Suppressor macrophage treated with lipopolysaccharide for 1 hour (primary cell): ENCODE data around the gene RAB11FIP4.

Source experiments
- DNase-seq, 3 donors: peaks; one replicate each; pipeline ENCODE4 v3.0.0-alpha.2; 2020 to 2022

Gene RAB11FIP4

DNA sequence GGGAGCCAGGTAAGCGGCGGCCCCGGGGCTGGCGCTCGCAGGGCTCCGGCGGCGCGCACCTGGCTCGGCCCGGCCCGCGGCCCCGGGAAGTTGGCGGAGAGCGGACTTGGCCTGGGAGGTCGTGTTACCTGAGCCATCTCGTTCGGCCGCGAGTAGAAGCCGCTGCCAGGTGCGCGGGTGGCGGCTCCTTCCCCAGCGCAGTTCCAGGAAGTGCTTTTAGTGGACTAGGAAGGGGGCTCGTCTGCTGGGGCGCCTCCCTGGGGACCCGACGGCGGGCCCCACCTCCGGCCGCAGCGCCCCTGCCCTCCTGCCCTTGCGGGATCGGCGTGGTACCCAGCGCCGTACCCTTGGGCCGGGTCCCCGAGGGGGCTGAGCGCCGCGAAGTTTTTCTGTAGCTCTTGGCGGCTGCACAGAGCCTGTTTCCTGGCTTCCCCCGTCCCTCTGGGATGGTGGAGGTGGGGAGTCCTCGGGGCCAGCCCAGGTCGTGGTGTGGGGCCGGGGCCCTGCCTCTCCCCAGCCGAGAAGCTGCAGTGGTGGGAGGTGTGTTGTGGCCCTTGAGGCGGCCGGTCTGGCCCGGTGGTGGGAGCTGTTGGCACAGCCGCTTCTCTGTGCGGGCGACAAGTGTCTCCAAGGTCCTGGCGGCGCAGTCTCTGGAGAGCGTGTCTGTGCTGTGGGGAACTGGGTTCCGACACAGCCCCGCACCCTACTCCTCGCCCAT lies 96.9 kb downstream of the RAB11FIP4 start:
- DNase-seq: peak; percentile 26 to 35 (median 34)

- DNase-seq: no peak
Measured at GRCh38 chr17:31488982-31489294, 97.5 kb downstream of the RAB11FIP4 start.

DNA sequence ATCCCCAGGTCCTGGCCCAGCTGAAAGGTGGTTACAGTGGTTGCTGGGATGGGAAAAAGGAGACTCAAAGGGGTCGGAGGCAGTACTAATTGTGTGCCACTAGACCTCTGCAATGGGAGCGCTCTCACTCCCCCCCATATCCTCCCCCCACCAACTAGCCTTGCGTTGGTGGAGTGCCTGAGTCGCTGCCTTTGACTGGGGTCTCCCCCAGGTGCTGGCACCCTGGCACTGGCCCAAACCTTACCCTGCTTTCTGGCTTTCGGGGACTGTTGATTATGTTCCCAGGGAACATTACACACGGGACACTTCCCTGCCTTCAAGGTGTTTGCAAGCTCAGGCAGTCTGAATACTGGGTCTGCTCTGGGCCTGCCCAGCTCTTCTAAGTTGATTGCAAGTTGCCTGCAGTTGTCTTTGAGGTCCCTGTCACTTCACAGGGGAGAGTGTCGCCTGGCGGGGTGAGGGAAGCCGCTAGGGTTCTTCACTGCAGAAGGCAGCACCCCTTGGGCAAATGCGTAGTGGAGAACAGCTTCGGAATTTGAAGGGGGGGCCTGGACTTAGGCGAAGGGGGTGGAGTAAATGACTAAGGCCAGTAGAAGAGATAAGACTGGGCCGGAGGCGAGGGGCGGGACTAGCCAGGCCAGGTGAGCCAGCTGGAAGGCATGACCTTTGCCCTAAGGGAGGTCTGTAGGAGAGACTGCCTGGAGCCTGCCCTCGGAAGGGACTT lies 98.0 kb downstream of the RAB11FIP4 start:
- no peak for DNase-seq

DNA sequence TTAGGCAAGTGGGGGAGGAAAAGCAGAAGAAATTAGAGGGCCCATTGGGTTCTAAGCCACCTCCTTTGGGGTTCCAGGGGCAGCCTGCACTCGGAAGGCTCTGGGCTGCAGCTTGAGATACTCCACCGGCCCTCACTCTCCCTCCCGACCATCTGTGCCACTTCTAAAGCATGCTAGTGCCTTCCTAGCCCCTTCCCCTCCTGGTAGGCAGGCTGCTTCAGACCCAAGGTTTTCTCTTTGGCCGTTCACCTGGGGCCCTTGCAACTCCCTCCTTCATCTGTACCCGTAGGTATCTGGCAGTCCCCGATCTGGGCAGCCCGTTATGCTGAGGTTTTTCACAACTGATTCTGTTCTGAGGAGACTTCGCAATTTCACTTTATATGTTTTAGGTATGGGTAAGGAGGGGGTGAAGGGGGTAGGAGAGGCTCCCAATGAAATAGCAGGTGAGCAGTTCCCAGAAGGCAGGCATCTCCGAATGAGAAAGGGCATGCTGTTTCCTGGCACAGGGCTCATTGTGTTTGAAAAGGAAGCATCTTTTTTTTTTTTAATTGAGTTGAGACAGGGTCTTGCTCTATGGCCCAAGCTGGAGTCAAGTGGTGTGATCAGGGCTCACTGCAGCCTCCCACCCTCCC lies 98.7 kb downstream of the RAB11FIP4 start:
- no peak for DNase-seq

DNA sequence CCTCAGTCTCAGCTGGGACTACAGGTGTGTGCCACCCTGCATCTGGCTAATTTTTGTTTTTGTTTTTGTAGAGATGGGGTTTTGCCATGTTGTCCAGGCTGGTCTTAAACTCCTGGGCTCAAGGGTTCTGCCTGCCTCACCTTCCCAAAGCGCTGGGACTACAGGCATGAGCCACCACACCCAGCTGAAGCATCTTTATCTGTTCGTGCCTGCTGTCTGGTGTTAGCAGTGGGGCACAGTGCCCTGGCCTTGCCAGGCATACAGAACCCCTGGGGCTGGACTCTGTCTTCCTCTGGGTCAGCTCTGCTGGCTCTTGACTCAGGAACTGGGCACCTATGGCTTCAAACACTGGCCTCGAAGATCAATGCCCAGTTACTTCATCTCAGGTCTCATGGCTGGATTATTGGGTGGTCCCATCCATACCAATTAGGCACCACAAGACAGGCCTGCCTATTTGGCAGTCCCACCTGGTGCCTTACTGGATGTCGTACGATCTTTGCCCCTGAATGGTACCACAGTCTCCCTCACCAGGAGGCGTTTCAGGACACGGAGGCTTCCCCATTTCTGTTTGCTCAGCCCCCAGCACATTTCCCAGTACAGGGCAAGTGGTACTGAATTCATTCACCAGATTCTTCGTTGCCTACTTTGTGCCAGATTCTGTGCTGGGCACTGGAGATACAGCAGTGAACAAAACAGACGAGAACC lies 99.3 kb downstream of the RAB11FIP4 start:
- no peak for DNase-seq

- peak; percentile 49 to 57 (median 49) for DNase-seq
Measured at GRCh38 chr17:31491376-31492131, 100.1 kb downstream of the RAB11FIP4 start.

GRCh38 chr17:31492206-31492605 lies 100.7 kb downstream of the RAB11FIP4 start:
- no peak for DNase-seq

GRCh38 chr17:31492880-31493655 lies 101.6 kb downstream of the RAB11FIP4 start:
- DNase-seq: peak; percentile 93 to 95 (median 95)

DNA sequence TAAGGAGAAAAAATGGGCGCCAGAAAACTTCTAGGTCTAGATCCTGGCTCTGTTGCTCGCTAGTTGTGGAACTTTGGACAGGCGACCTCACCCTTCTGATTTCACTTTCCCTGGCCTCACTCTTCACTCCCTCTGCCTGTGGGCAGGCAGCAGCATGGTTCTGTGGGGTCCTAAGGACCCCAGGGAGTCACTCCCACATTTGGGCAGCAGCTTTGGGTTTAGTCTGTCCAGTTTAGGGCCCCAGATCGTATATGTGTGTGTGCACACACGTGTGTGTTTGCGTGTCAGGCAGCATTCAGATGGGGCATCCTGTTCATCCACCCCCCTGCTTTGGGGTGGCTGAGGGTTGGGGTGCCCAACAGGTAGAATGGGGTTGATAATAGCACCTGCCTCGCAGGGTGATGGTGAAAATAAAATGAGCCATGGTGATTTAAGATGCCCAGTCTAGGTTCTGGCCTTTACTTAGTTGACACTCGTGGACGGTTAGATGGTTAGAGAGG lies 102.2 kb downstream of the RAB11FIP4 start:
- DNase-seq: no peak

- peak; percentile 75 to 85 (median 80) for DNase-seq
Measured at GRCh38 chr17:31494259-31495021, 103.0 kb downstream of the RAB11FIP4 start.

DNA sequence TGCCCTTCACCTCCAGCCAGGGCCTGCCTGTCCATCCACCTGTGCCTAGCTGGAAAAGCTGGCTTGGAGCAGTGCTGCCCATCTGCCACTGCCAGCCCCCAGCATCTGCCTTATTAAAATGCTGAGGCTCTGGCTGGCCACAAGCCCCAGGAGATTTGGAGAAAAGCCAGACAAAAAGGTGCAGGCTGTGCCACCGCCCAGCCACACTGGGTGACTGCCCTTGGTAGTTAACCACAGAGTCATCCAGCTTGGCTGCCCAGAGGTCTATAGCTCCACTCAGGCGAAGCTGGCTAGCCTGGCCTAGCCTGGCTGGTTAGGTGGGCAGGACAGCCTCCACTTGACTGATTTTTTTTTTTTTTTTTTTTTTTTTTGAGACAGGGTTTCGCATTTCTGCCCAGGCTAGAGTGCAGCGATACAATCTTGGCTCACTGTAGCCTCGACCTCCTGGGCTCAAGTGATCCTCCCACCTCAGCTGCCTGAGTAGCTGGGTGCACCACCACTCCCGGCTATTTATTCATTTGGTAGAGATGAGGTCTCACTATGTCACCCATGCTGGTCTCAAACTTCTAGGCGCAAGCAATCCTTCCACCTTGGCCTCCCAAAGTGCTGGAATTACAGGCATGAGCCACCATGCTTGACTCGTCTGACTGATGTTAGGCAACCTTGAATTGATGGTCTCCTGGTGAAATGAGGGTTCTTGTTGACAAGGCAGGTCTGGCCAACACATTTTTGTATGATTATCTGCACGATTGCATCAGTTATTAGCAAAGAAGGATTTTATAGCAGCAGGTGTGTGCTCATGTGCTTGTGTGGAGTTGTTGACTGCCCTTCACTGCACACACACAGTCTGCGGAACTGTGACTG lies 103.8 kb downstream of the RAB11FIP4 start:
- no peak for DNase-seq

- DNase-seq: no peak
Measured at GRCh38 chr17:31496097-31496496, 104.6 kb downstream of the RAB11FIP4 start.

GRCh38 chr17:31496601-31497000 lies 105.1 kb downstream of the RAB11FIP4 start:
- DNase-seq: no peak

DNA sequence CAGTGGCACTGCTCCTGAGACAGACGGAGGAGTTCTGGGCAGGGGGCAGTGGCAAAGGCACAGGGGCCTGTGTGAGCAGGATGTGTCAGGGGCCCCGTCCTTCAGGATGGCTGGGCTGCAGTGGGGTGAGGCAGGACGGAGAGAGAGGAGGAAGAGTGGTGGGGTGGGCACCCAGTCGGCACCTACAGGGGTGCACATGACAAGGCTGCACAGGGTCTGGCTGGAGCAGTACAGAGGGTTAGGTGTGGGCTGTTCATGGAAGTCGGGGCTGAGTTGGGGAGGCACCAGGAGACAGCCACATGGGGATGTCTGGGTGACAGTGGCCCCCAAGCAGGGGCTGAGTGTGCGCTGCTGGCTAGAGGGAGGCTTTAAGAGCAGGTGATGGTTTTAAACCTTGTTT lies 106.0 kb downstream of the RAB11FIP4 start:
- no peak for DNase-seq

DNA sequence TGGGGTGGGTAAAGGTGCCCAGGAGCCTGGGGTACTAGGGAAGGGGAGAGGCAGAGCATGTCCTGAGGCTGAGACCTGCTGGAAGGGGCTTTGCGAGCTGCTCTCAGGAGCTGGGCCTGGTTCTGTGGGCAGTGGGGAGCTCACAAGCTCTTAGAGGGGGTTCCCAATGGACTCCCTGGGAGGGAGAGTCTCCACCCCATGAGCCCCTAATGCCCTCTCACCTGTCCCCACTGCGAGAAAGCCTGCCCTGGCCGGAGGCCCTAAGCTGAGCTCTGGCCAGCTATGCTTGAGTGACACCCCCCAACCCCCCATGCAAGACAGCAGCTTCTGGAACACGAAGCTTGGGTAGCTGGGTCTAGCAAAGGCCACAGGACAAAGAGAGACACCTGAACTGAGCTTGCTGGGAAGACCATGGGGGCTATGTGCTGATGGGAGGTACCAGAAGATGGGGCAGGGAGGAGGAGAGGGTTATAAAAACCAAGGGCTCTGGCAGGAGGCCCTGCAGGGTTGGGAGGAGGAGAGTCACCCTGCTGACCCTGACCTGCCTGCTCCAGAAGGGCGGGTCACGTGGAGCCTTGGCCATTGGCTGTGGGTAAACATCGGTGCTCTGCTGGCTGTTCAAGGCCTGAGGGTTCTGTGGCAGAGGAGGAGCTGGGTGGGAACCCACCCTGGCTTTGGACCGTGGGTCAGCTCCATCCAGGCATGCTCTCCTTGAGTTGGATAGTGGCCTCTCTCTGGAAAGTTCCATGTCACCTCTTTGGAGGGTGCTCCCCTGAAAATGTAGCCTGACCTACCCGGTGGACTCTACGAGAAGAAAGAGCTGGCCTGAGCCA lies 106.7 kb downstream of the RAB11FIP4 start:
- DNase-seq: no peak

GRCh38 chr17:31499771-31500554 lies 108.5 kb downstream of the RAB11FIP4 start:
- DNase-seq: peak in 1 of 3 donors; percentile 34

- no peak for DNase-seq
Measured at GRCh38 chr17:31506517-31506916, 115.0 kb downstream of the RAB11FIP4 start.
